ENCODE data around the gene IER5. TPM values are rescaled to one million over a fixed set of nuclear protein-coding genes. Genes with fewer than 3 reads are reported as not detected.

Gene IER5
- total and polyA plus RNA-seq, 2 of the 13 experiments (the other 11 are each of a cell fraction or from before 2014, with no cell fraction given): 2.5 to 3.5 TPM

DNA sequence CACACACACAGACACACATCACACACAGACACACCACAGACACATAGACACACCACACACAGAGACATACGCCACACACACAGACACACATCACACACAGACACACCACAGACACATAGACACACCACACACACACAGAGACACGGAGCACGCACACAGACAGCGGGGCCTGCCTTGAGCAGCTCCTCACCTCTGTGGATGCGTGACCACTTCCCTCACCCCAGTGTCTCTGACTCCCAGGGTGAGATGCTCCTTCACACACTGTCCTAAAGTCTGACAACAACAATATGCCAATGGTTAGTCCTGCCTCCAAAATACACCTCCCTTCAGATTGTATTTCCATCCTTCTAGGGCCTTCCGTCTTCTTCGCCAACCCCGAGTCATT, 48.2 kb downstream of the IER5 start:
- Histone ChIP-seq H3K4me1 (ENCODE audit: insufficient read depth, low read length) (peaks cover 64% of the 10 kb centered on the region), H3K9ac (ENCODE audit: insufficient read depth, low read depth, low read length) (no peak overlapping the region), H2AFZ (ENCODE audit: low read length) (no peak overlapping the region), H3K27ac (ENCODE audit: extremely low read length, insufficient read depth, low read length) (no peak overlapping the region), H3K4me2 (ENCODE audit: low read depth, low read length) (no peak overlapping the region), H4K20me1 (ENCODE audit: insufficient read depth, low read length) (no peaks in the 10 kb centered on the region), H3K27me3 (ENCODE audit: control insufficient read depth in 1 of 2, insufficient read depth in 2 of 2, low read length in 2 of 2) (peaks cover 0 to 9% of the 10 kb centered on the region in 2 experiments; a peak in 1 of 5 replicates), H3K79me2 (ENCODE audit: insufficient read depth, low read length) (no peaks in the 10 kb centered on the region), H3K9me3 (ENCODE audit: low read length) (no peaks in the 10 kb centered on the region), H3K36me3 (replicated peaks in 1 of 2; ENCODE audit: control insufficient read depth in 1 of 2, insufficient read depth in 2 of 2, low read length in 2 of 2) (no peaks in the 10 kb centered on the region), H3K4me3 (replicated peaks in 1 of 3; ENCODE audit: insufficient read depth in 1 of 3, low read depth in 2 of 3, low read length in 3 of 3) (no peak overlapping the region)
- intact Hi-C loops (cut with micrococcal nuclease; ENCODE audit: unreplicated experiment) (no loop called here), in situ Hi-C loops (cut with HindIII; ENCODE audit: extremely low pct_ligation_motif_present, low pct_unique_long_range_greater_than_20kb) (loop anchor here (25.0 kb wide), 1 partner anchor 624 kb away; the partner anchor contains the start of gene ACBD6)
- ATAC-seq (no peak), DNase-seq (ENCODE audit: low spot score) (no peak), FAIRE-seq (no peak)
- no TSS peak for BruUV-seq (replicated peaks)
- POLR2A ChIA-PET: interaction anchor here (2.5 kb wide), 1 partner anchor 31 kb away, joined by 6 read pairs; no protein-coding TSS in a partner anchor
- CTCF ChIA-PET (ENCODE audit: low intra/inter-chr PET ratio, low total read pairs): no interaction called here
- 86% methylated on average over 6 of the region's 8 CpGs for WGBS (ENCODE audit: low lambda C conversion rate)
- TF ChIP-seq ZBTB21 (CRISPR knock-in tag; IDR thresholded peaks at IDR 0.05) (no peak), SRSF1 (optimal IDR thresholded peaks at IDR 0.05; ENCODE audit: low read depth, low read length) (no peak), SIX1 (CRISPR knock-in tag; IDR thresholded peaks at IDR 0.05; ENCODE audit: borderline replicate concordance) (no peak), NFIC (IDR thresholded peaks at IDR 0.05; ENCODE audit: low read length) (no peak), FOXA1 (IDR thresholded peaks at IDR 0.05) (no peak), FOXA1 (CRISPR knock-in tag; IDR thresholded peaks at IDR 0.05) (no peak), ZNF383 (CRISPR knock-in tag; IDR thresholded peaks at IDR 0.05; ENCODE audit: borderline replicate concordance) (no peak), ZBTB10 (CRISPR knock-in tag; IDR thresholded peaks at IDR 0.05; ENCODE audit: borderline replicate concordance) (no peak), PRMT3 (CRISPR knock-in tag; IDR thresholded peaks at IDR 0.05; ENCODE audit: borderline replicate concordance, low read depth) (no peak), THAP9 (CRISPR knock-in tag; IDR thresholded peaks at IDR 0.05; ENCODE audit: borderline replicate concordance) (no peak), NR3C1 (CRISPR knock-in tag; IDR thresholded peaks at IDR 0.05) (no peak), ZFP37 (CRISPR knock-in tag; IDR thresholded peaks at IDR 0.05; ENCODE audit: borderline replicate concordance) (no peak), ZFY (CRISPR knock-in tag; IDR thresholded peaks at IDR 0.05) (no peak), HOXA7 (CRISPR knock-in tag; IDR thresholded peaks at IDR 0.05) (no peak), ZNF335 (CRISPR knock-in tag; IDR thresholded peaks at IDR 0.05) (no peak), SATB2 (CRISPR knock-in tag; IDR thresholded peaks at IDR 0.05) (no peak)
- TF ChIP-seq, protein P1, sequence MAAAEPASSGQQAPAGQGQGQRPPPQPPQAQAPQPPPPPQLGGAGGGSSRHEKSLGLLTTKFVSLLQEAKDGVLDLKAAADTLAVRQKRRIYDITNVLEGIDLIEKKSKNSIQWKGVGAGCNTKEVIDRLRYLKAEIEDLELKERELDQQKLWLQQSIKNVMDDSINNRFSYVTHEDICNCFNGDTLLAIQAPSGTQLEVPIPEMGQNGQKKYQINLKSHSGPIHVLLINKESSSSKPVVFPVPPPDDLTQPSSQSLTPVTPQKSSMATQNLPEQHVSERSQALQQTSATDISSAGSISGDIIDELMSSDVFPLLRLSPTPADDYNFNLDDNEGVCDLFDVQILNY (CRISPR knock-in tag; conservative IDR thresholded peaks at IDR 0.05): no peak
- TF ChIP-seq, protein P2, sequence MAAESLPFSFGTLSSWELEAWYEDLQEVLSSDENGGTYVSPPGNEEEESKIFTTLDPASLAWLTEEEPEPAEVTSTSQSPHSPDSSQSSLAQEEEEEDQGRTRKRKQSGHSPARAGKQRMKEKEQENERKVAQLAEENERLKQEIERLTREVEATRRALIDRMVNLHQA (CRISPR knock-in tag; IDR thresholded peaks at IDR 0.05): no peak
